ENCODE measurements around the gene NOXA1. TPM values are rescaled to one million over a fixed set of nuclear protein-coding genes. Genes with fewer than 3 reads are reported as not detected.

The NOXA1 gene
- total and polyA plus RNA-seq, 4 donors = 1.3 to 3.6 (median 2.4) TPM

DNA sequence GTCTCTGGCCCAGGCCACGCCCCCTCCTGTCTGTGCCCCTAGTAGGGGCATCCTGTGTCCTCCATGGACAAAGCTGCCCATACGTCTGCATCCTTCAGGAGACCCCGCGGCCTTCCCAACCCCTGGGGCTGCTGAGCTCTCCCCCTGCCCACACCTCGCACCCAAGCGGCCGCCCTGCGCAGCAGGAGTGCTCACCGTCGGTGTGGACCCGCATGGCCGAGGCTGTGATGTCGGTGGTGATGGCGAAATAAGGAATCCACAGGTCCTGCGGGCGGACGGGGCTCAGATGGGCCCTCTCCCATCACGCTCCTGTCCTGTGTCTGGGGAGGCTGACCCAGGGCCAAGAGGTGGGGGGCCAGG lies 40.7 kb downstream of the NOXA1 start:
- Histone ChIP-seq H3K27me3 (ENCODE audit: control insufficient read depth in 4 of 4, insufficient read depth in 4 of 4, low read length in 3 of 4) (no peaks in the 10 kb centered on the region), H3K9ac (ENCODE audit: low read depth in 1 of 2, low read length in 2 of 2) (no peak overlapping the region), H3K4me1 (ENCODE audit: control insufficient read depth in 4 of 4, insufficient read depth in 4 of 4, low read length in 3 of 4) (peaks cover 0 to 6% (median 2%) of the 10 kb centered on the region in 4 donors), H3K36me3 (ENCODE audit: control insufficient read depth in 4 of 4, insufficient read depth in 3 of 4, low read depth in 1 of 4, low read length in 3 of 4) (peaks cover 0 to 6% (median 0%) of the 10 kb centered on the region in 4 donors), H3K9me3 (ENCODE audit: control insufficient read depth in 4 of 4, low read length in 3 of 4) (no peaks in the 10 kb centered on the region), H3K27ac (ENCODE audit: low read depth in 1 of 2, low read length in 2 of 2) (no peak overlapping the region), H3K4me3 (ENCODE audit: low read depth in 1 of 3, low read length in 3 of 3) (no peak overlapping the region)
- TF ChIP-seq YY1 (IDR thresholded peaks at IDR 0.05) = no peak
- no peak for TF ChIP-seq RAD21 (IDR thresholded peaks at IDR 0.05)
- no peak for TF ChIP-seq GABPA (IDR thresholded peaks at IDR 0.05 in 1 of 2, conservative IDR thresholded peaks at IDR 0.05 in 1 of 2)
- no peak for TF ChIP-seq CTCF (IDR thresholded peaks at IDR 0.05; ENCODE audit: low read depth, low read length, missing input control)
- TF ChIP-seq, protein P1, sequence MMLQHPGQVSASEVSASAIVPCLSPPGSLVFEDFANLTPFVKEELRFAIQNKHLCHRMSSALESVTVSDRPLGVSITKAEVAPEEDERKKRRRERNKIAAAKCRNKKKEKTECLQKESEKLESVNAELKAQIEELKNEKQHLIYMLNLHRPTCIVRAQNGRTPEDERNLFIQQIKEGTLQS (IDR thresholded peaks at IDR 0.05) = no peak
- DNase-seq (ENCODE audit: low spot score) = no peak
- WGBS = 94% methylated on average over 18 of the region's 18 CpGs

DNA sequence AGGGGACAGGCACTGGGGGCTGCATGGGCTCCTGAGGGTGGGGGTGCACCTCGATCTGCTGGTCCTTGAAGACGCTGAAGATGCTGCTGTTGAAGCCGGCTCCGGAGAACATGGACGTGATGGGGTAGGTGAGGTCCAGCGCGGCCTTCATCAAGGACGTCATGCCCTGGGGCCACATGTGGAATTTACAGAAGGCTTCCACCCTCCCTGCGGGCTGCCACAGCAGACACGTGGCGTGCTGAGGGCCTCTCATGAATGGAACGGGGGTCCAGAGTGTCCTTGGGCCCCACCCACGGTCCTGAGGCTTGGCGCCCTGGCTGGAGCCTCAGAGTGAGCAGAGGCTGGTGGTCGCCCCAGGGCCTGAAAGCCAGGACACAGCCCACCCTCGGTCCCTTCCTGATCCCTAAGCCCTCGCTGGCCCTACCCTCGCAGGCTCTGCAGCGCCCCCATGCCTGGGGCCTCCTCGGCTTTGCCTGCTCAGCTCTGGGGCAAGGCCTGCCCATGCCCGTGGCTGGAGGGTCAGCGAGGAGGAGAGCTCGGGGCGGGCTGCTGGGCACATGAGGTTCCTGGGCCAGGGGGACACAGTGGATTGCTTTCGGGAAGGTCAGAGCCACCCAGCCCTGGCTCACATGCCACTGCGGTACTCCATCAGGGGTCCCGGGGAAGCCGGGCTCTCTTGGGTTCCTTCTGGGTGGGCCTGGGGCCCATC lies 41.3 kb downstream of the NOXA1 start:
- Histone ChIP-seq H3K36me3 (ENCODE audit: control insufficient read depth in 4 of 4, insufficient read depth in 3 of 4, low read depth in 1 of 4, low read length in 3 of 4) (peaks cover 0 to 6% (median 0%) of the 10 kb centered on the region in 4 donors), H3K27me3 (ENCODE audit: control insufficient read depth in 4 of 4, insufficient read depth in 4 of 4, low read length in 3 of 4) (no peaks in the 10 kb centered on the region), H3K9ac (ENCODE audit: low read depth in 1 of 2, low read length in 2 of 2) (no peak overlapping the region), H3K4me1 (ENCODE audit: control insufficient read depth in 4 of 4, insufficient read depth in 4 of 4, low read length in 3 of 4) (peaks cover 0 to 4% (median under 1%) of the 10 kb centered on the region in 4 donors), H3K9me3 (ENCODE audit: control insufficient read depth in 4 of 4, low read length in 3 of 4) (no peaks in the 10 kb centered on the region), H3K27ac (ENCODE audit: low read depth in 1 of 2, low read length in 2 of 2) (no peak overlapping the region), H3K4me3 (ENCODE audit: low read depth in 1 of 3, low read length in 3 of 3) (no peak overlapping the region)
- 96% methylated on average over 28 of the region's 28 CpGs for WGBS
- DNase-seq (ENCODE audit: low spot score) = no peak
- TF ChIP-seq RXRA (IDR thresholded peaks at IDR 0.05) (no peak), SP1 (IDR thresholded peaks at IDR 0.05) (no peak), HNF4A (conservative IDR thresholded peaks at IDR 0.05) (no peak), RAD21 (IDR thresholded peaks at IDR 0.05) (no peak), CTCF (IDR thresholded peaks at IDR 0.05; ENCODE audit: low read depth, low read length, missing input control) (no peak), GABPA (IDR thresholded peaks at IDR 0.05 in 1 of 2, conservative IDR thresholded peaks at IDR 0.05 in 1 of 2) (no peak), JUND (IDR thresholded peaks at IDR 0.05) (no peak), EGR1 (IDR thresholded peaks at IDR 0.05; ENCODE audit: low read depth in 2 of 2) (no peak), FOXA1 (IDR thresholded peaks at IDR 0.05) (no peak), TAF1 (conservative IDR thresholded peaks at IDR 0.05) (no peak), YY1 (IDR thresholded peaks at IDR 0.05) (no peak)
- TF ChIP-seq, protein P2, sequence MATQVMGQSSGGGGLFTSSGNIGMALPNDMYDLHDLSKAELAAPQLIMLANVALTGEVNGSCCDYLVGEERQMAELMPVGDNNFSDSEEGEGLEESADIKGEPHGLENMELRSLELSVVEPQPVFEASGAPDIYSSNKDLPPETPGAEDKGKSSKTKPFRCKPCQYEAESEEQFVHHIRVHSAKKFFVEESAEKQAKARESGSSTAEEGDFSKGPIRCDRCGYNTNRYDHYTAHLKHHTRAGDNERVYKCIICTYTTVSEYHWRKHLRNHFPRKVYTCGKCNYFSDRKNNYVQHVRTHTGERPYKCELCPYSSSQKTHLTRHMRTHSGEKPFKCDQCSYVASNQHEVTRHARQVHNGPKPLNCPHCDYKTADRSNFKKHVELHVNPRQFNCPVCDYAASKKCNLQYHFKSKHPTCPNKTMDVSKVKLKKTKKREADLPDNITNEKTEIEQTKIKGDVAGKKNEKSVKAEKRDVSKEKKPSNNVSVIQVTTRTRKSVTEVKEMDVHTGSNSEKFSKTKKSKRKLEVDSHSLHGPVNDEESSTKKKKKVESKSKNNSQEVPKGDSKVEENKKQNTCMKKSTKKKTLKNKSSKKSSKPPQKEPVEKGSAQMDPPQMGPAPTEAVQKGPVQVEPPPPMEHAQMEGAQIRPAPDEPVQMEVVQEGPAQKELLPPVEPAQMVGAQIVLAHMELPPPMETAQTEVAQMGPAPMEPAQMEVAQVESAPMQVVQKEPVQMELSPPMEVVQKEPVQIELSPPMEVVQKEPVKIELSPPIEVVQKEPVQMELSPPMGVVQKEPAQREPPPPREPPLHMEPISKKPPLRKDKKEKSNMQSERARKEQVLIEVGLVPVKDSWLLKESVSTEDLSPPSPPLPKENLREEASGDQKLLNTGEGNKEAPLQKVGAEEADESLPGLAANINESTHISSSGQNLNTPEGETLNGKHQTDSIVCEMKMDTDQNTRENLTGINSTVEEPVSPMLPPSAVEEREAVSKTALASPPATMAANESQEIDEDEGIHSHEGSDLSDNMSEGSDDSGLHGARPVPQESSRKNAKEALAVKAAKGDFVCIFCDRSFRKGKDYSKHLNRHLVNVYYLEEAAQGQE (IDR thresholded peaks at IDR 0.05) = no peak
- TF ChIP-seq, protein P1 (IDR thresholded peaks at IDR 0.05) = no peak

Data from liver (tissue), 9 donors.